ENCODE results near the gene TREML2.

DNA sequence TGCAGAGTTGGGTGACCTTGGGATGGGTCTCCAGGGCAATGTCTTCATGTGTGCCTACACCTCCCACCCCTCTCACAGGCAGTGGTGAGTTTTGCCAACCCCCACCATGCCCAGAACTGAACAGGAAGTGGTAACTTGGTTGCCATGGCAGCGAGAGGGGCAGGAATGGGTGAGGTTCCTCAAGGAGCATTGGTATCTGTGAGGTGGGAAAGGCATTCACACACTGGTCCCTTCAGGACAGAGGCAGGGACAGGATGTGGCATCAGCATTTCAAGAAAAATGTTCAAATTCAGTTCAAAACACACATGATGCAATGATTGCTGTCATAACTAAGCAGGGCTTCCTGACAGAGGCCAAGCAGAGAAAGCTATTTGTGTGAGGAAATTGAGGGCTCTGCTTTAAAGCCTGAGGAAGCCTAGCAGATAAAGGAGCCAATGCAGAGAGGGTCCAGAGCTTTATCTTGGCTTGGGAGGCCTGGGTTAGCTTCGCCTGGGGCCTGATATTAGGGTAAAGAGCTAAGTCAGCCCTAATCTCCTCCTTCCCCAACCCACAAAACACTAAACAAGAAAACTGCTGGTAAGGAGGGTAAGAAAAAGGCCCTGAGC is 551 bp downstream of the TREML2 start:
- TF ChIP-seq, protein P1, sequence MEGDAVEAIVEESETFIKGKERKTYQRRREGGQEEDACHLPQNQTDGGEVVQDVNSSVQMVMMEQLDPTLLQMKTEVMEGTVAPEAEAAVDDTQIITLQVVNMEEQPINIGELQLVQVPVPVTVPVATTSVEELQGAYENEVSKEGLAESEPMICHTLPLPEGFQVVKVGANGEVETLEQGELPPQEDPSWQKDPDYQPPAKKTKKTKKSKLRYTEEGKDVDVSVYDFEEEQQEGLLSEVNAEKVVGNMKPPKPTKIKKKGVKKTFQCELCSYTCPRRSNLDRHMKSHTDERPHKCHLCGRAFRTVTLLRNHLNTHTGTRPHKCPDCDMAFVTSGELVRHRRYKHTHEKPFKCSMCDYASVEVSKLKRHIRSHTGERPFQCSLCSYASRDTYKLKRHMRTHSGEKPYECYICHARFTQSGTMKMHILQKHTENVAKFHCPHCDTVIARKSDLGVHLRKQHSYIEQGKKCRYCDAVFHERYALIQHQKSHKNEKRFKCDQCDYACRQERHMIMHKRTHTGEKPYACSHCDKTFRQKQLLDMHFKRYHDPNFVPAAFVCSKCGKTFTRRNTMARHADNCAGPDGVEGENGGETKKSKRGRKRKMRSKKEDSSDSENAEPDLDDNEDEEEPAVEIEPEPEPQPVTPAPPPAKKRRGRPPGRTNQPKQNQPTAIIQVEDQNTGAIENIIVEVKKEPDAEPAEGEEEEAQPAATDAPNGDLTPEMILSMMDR (optimal IDR thresholded peaks at IDR 0.05 in 1 of 3, IDR thresholded peaks at IDR 0.05 in 1 of 3, conservative IDR thresholded peaks at IDR 0.05 in 1 of 3; ENCODE audit: extremely low read depth in 1 of 3, insufficient read depth in 2 of 3, low read length in 3 of 3) = no peak
- TF ChIP-seq EZH2 (IDR thresholded peaks at IDR 0.05; ENCODE audit: low read length) = no peak
